HG03342 (cell line): Measurements from ENCODE around the gene GJB2.

ENCODE experiments used
- ATAC-seq: cut with Tn5 transposase; IDR thresholded peaks from one replicate; pipeline ENCODE4 v1.9.1; 2021; ENCODE audit warnings: mild to moderate bottlenecking, moderate library complexity; ENCODE audit not compliant: unreplicated experiment

GJB2 gene

GRCh38 chr13:20192836-20193161, at the start of gene GJB2:
GJB2 (minus strand) TSS chr13:20192938; CDS start chr13:20189581, 3,357 bp downstream.
- ATAC-seq: no peak

GRCh38 chr13:20241593-20241992, 48.9 kb upstream of the GJB2 start:
- no peak for ATAC-seq

DNA sequence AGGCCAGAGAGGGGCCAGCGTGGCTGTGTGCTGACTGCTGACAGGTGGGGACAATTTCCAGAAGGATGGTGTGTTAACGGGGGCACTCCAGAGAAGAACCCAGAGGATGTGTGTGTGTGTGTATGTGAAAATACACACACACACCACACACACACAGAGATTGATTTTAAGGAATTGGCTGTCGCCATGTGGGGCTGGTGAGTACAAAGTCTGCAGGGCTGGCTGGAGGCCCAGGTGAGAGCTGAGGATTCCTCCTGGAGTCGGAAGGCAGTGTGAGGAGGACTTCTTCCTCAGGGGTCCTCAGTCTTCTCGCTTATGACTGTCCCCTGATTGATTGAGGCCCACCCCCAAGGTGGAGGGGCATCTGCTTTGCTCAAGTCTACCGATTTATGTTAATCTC, 47.0 kb upstream of the GJB2 start:
- ATAC-seq: no peak

GRCh38 chr13:20232556-20233277, 40.0 kb upstream of the GJB2 start:
- no peak for ATAC-seq

DNA sequence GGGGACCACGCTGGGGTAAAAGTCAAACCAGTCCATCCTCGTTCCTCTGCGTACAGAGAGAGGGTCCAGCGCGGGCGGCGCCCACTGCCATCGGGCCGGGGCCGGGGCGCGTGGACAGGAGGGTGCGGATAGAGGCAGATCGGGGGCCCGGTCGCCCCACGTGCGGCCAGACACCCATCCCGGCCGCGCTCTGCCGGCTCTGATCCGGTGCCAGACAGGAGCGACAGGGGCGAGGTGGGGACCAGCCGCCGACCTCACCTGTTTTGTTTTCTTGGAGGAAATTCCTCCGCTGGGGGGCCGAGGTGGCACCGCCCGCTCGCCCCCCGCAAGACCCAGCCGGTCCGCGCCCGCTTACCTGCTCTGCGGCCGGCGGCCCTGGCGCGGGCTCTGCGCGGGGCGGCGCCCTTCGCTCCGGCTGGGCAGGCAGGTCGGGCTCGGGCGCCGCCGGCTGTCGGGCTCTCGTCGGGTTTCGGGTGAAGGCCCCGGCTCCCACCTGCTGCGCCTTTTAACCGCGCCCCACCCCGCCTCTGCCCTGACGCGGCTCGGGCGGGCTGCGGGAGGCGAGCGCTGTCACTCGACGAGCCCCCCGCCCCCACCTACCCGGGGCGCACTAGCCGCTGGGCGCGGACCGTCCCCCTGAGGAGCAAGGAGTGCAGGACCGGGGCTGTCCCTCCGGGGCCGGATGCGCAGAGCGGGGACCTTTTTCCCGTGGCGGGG, 39.3 kb upstream of the GJB2 start, which contains the start of gene GJB6:
TSS of gene GJB6 (minus strand) at position 481 of the 717 bp plus-strand sequence. CDS start 8,839 bp downstream, outside the sequence.
- no peak for ATAC-seq

DNA sequence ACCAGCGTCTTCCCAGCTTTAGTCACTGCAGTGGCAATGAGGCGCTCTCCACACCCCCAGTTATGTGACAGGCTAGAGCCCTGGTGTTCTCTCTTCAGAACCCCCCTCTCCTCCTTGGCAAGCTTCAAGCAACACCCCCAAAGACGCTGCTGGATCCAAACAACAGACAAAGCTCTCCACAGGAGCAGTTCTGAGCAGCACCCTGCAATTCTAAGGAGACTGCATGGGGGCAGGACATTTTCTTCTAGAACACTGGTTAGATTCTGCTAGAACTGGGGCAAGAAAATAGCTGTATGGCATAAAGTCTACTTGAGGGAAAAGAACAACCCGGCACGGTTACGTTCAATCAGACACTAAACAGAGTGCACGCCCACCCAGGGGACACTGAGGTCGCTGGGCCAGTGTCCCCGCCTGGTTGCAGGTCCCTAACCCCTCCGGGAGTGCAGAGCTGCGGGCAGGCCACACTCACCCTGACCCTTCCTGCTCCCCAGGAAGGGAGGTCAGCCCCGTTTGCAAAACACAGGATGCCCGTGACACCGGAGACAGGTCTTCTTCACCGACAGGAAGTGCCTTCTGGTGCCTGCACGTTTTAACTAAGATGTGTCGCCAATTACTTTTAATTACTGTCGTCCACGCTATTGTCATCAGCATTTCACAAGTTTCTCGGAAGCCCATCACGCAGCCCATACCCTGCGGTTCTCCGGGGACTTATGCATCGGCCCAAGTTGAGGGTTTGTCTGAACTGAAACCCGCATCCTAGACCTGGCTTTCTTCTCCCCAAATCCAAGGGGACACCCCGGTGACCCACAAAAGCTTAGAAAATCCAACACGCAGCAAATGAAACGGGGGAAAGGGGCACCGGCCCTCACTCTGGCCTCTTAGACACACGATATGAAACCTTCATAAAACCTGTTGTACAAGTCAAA, 38.4 kb upstream of the GJB2 start:
- ATAC-seq: no peak

- ATAC-seq: no peak
Measured at GRCh38 chr13:20227730-20228129, 35.0 kb upstream of the GJB2 start.

GRCh38 chr13:20227288-20227687, 34.5 kb upstream of the GJB2 start:
- ATAC-seq: no peak

DNA sequence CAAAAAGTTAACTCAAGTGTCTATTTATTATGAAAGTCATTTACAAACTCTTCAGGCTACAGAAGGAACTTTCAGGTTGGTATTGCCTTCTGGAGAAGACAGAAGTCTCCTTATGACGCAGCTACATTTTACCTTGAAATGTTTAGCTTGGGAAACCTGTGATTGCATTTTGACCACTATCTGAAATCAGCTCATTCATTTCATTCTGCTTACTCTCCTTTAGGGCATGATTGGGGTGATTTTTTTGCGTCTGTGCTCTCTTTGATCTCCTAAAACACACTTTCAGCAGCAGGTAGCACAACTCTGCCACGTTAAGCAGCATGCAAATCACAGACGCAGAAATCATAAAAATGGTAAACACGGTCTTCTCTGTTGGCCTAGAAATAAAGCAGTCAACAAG, 29.8 kb upstream of the GJB2 start:
- no peak for ATAC-seq

- ATAC-seq: no peak
Measured at GRCh38 chr13:20221772-20222171, 29.0 kb upstream of the GJB2 start.

DNA sequence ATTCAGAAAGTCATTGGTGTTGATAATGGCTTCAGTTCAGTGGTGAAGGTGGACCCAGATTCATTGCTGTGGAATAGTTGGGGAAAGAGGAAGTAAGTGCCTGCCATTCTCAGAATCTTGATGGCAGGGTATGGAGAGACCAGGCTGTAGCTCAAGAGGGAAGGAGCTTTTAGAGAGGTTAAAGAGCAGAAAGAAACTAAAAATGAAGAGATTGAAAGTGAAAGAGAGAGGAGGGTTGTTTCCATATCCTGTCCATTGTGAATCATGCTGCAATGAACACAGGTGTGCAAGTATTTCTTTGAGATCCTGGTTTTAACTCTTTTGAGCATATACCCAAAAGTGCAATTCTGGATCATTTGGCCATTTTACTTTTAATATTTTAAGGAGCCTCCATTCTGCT, 26.8 kb upstream of the GJB2 start:
- peak; percentile 90 for ATAC-seq

GRCh38 chr13:20217168-20217567, 24.4 kb upstream of the GJB2 start:
- no peak for ATAC-seq

- ATAC-seq: no peak
Measured at GRCh38 chr13:20209948-20210347, 17.2 kb upstream of the GJB2 start.

- ATAC-seq: no peak
Measured at GRCh38 chr13:20206698-20207235, 14.0 kb upstream of the GJB2 start.

DNA sequence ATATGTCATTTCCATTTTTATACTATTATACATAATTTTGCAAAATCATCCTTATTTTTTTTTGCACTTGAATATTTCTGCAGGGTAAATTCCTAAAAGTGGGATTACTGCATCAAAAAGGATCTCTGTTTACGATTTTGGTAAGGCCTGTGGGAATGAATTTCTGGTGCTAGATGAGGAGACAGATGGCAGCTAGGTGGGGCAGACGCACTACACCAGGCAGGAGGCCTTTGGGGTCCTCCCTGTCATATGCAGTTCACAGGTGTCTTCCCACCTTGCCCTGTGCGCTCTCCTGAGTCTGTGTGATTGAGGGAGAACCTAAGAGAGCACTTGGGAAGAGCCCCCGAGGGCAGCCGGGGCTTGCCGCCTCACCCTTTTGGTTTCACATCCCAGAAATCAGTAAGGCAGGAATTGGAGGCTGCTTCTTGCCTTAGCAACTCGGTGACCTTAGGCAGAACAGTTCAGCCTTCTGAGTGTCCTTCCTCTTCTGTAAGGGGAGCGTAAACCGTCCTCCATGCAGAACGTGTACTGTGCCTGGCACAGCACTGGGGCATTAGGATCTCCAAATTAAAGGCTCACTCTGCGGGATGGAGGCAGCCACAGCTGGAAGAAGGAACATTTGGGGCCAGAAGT, 13.4 kb upstream of the GJB2 start:
- no peak for ATAC-seq

GRCh38 chr13:20198781-20199180, 6.0 kb upstream of the GJB2 start:
- ATAC-seq: no peak

DNA sequence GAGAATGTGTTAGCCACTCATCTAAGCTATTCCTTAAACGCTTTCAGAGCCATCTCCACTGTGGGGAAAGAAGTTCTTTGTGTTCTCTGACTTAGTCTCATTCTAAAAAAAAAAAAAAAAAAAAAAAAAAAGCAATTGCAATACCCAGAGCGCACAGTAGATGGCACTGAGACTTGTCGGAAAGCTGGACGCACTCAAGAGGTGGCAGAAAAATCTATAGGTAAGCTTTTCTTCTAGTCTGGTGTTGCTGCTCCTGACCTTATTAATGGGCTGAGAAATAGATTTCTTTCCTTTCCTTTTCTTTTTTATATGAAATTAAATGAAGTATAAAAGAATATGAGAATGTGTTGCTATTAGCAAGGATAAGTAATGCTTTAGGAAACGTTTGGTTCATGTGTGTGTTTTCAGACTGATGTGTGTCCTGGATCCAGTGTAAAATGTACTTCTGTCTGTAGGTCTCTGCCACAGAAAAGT, 4.7 kb upstream of the GJB2 start:
- peak; percentile 47 for ATAC-seq

GRCh38 chr13:20195801-20196200, 3.1 kb upstream of the GJB2 start:
- no peak for ATAC-seq

- no peak for ATAC-seq
Measured at GRCh38 chr13:20193907-20194631, 1.3 kb upstream of the GJB2 start.
